Common myeloid progenitor, CD34-positive (primary cell): Measurements from ENCODE around the gene C17orf75.

ENCODE experiments used
- CTCF ChIA-PET: fragments of 350-600 bp; sonication (Branson Sonifier 250); formaldehyde crosslinking; loops from one replicate; lab custom pipeline; 2021; ENCODE audit warnings: antibody characterized with exemption; lab: Charles Lee
- POLR2A ChIA-PET: fragments of 350-600 bp; sonication (Branson Sonifier 250); formaldehyde crosslinking; loops from one replicate; lab custom pipeline; 2021; ENCODE audit warnings: antibody characterized with exemption; lab: Charles Lee
- DNase-seq, 3 donors: peaks; one replicate each; pipeline versions ENCODE4 v3.0.0 to v3.0.0-alpha.2; 2013
- H3K27ac ChIP-seq, 2 experiments: 1 replicate in 1 of 2; 2 replicates in 1 of 2; pipeline ENCODE4 v1.7.0; 2013; ENCODE audit warnings: inconsistent platforms in 2 of 2, low read length in 2 of 2, mild to moderate bottlenecking in 2 of 2, low read depth in 1 of 2, moderate library complexity in 1 of 2; ENCODE audit not compliant: severe bottlenecking in 2 of 2, insufficient read depth in 1 of 2, poor library complexity in 1 of 2
- H3K27me3 ChIP-seq, 5 experiments: replicated peaks in 2 of 5; 1 replicate in 3 of 5; 2 replicates in 2 of 5; pipeline versions ENCODE4 v1.6.1 to v1.7.0; 2013; ENCODE audit warnings: low read length in 4 of 5, mild to moderate bottlenecking in 2 of 5, moderate library complexity in 2 of 5, inconsistent platforms in 1 of 5; ENCODE audit not compliant: insufficient read depth in 5 of 5, control insufficient read depth in 4 of 5
- H3K36me3 ChIP-seq, 4 experiments: 1 replicate in 2 of 4; 2 replicates in 2 of 4; pipeline versions ENCODE4 v1.6.1 to v1.7.0; 2013; ENCODE audit warnings: low read length in 3 of 4, control low read depth in 1 of 4, mild to moderate bottlenecking in 1 of 4; ENCODE audit not compliant: control insufficient read depth in 4 of 4, insufficient read depth in 4 of 4
- H3K4me1 ChIP-seq, 4 experiments: 1 replicate in 3 of 4; 2 replicates in 1 of 4; pipeline versions ENCODE4 v1.6.1 to v1.7.1; 2013; ENCODE audit warnings: low read length in 3 of 4, mild to moderate bottlenecking in 3 of 4, control low read depth in 1 of 4, inconsistent platforms in 1 of 4, moderate library complexity in 1 of 4; ENCODE audit not compliant: control insufficient read depth in 4 of 4, insufficient read depth in 4 of 4; ENCODE audit errors: control extremely low read depth in 1 of 4
- H3K4me3 ChIP-seq, 7 experiments: 1 replicate in 4 of 7; 2 replicates in 3 of 7; pipeline versions ENCODE4 v1.5.1 to v1.7.0; 2013; ENCODE audit warnings: mild to moderate bottlenecking in 7 of 7, low read length in 6 of 7, moderate library complexity in 6 of 7, inconsistent platforms in 2 of 7, low read depth in 2 of 7, control low read depth in 1 of 7; ENCODE audit not compliant: insufficient read depth in 4 of 7, control insufficient read depth in 1 of 7; ENCODE audit errors: extremely low read depth in 1 of 7
- H3K9me3 ChIP-seq, 5 experiments: 1 replicate in 4 of 5; 2 replicates in 1 of 5; pipeline versions ENCODE4 v1.6.1 to v1.7.1; 2013; ENCODE audit warnings: low read length in 4 of 5, mild to moderate bottlenecking in 2 of 5, inconsistent platforms in 1 of 5, low read depth in 1 of 5, moderate library complexity in 1 of 5; ENCODE audit not compliant: control insufficient read depth in 4 of 5, insufficient read depth in 2 of 5; ENCODE audit errors: control extremely low read depth in 1 of 5
- WGBS: methylation state at CpG from one replicate; pipeline ENCODE4 v1.1.5; 2013; ENCODE audit not compliant: insufficient coverage; 5-methylcytosine and 5-hydroxymethylcytosine counted together

The C17orf75 gene

GRCh38 chr17:32345951-32346600 lies 4.1 kb upstream of the C17orf75 start:
- POLR2A ChIA-PET = no interaction called here
- CTCF ChIA-PET = interaction anchor here (0.8 to 1.1 kb wide), 2 partner anchors 27 to 208 kb away, joined by 3 read pairs; no protein-coding TSS in a partner anchor

GRCh38 chr17:32342603-32343325 lies 791 bp upstream of the C17orf75 start:
- peaks cover 8 to 25% (median 16%) of the 10 kb centered on the region in 4 experiments for H3K4me1 ChIP-seq
- peak in 2 of 3 donors; percentile 47 to 56 for DNase-seq
- peak overlapping the region in 6 of 7 experiments; percentile 76 to 91 (median 82) for H3K4me3 ChIP-seq
- WGBS = 90% methylated on average over 11 of the region's 14 CpGs
- H3K27me3 ChIP-seq = no peaks in the 10 kb centered on the region
- ChIA-PET POLR2A (interaction anchor here (2.0 kb wide), 1 partner anchor 8 kb away, joined by 7 read pairs; no protein-coding TSS in a partner anchor), CTCF (no interaction called here)
- peaks cover 0 to 12% (median 8%) of the 10 kb centered on the region in 4 experiments for H3K36me3 ChIP-seq
- H3K9me3 ChIP-seq = no peaks in the 10 kb centered on the region
- H3K27ac ChIP-seq = peak overlapping the region; percentile 67 to 85

More at GRCh38 chr17:32345951-32346600, 4.1 kb upstream of the C17orf75 start:
- Histone ChIP-seq H3K4me1 (peaks cover 9 to 31% (median 25%) of the 10 kb centered on the region in 4 experiments), H3K36me3 (no peaks in the 10 kb centered on the region), H3K4me3 (no peak overlapping the region), H3K9me3 (no peaks in the 10 kb centered on the region), H3K27ac (no peak overlapping the region), H3K27me3 (no peaks in the 10 kb centered on the region)
- no peak for DNase-seq
- 99% methylated on average over 9 of the region's 11 CpGs for WGBS

DNA sequence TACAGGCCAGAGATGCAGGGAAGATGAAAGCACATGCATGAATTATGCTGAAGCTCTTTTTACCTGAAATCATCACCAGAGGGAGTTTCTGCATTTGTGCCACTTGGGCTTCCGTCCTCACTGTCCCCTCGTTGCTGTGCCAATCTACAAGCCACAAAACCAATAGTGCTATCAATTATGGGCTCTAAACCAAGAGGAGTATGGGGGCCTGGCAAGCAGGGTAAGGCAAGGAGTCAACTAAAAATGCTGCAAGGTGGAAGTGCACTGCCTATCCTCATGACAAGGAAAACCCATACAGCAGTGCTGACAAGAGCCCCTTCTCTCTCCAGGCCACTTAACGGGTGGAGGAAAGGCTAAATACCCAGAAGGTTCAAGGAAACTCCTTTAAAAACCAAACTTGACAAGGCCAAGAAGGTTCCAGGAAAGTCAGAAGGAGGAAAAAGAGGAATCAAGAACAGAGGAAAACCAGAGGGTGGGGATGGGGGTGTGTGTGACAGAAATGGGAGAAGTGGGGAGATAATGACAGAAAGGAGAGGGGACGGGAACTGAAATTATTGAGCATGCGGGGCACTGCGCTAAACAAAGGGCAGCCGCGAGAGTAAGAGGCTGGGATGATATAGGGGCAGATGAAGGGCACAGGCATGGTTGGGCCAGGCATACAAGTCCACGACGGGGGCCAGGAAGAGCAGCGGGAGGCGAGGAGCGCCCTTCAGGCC lies 674 bp downstream of the C17orf75 start:
- peak overlapping the region; percentile 0 to 88 (median 77) for H3K4me3 ChIP-seq
- no peaks in the 10 kb centered on the region for H3K27me3 ChIP-seq
- 1% methylated on average over 10 of the region's 13 CpGs for WGBS
- no peaks in the 10 kb centered on the region for H3K9me3 ChIP-seq
- CTCF ChIA-PET = interaction anchor here (0.6 to 1.5 kb wide), 7 partner anchors 9 to 90 kb away, joined by 3 to 5 read pairs (median 4); no protein-coding TSS in a partner anchor
- H3K4me1 ChIP-seq = peaks cover 8 to 25% (median 16%) of the 10 kb centered on the region in 4 experiments
- H3K36me3 ChIP-seq = peaks cover 10 to 26% (median 11%) of the 10 kb centered on the region in 4 experiments
- peak overlapping the region; percentile 46 to 85 for H3K27ac ChIP-seq
- POLR2A ChIA-PET = interaction anchor here (2.0 kb wide), 1 partner anchor 9 kb away, joined by 7 read pairs; no protein-coding TSS in a partner anchor
- DNase-seq = peak; percentile 76 to 80 (median 79)

DNA sequence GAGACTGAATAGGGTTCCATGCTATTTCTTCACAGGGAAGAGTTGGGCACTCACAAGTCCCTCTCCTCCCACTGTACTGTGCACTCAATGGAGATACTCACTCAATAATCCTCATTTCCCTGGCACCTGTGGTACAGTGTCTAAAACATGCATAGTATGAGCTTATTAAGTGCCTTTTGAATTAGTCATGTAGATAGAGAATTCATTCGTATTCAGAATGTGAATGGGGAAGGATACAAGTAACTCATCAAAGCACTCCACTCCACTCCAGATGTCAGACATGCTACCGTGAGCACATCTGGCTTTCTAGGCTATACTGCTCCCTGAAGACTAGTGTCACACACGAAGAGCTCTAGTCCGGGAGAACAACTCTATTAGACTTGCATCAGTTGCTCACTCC lies 6.3 kb downstream of the C17orf75 start:
- Histone ChIP-seq H3K4me1 (peaks cover 5 to 23% (median 11%) of the 10 kb centered on the region in 4 experiments), H3K36me3 (peaks cover 20 to 45% (median 23%) of the 10 kb centered on the region in 4 experiments), H3K4me3 (no peak overlapping the region), H3K27ac (no peak overlapping the region), H3K27me3 (no peaks in the 10 kb centered on the region), H3K9me3 (no peaks in the 10 kb centered on the region)
- CTCF ChIA-PET = interaction anchor here (0.6 to 1.0 kb wide), 2 partner anchors 16 to 61 kb away, joined by 3 to 4 read pairs; no protein-coding TSS in a partner anchor
- 100% methylated on average over 1 of the region's 4 CpGs for WGBS
- no peak for DNase-seq
- POLR2A ChIA-PET = no interaction called here

- DNase-seq = no peak
- CTCF ChIA-PET = no interaction called here
- Histone ChIP-seq H3K27ac (no peak overlapping the region), H3K36me3 (peaks cover 20 to 45% (median 23%) of the 10 kb centered on the region in 4 experiments), H3K4me1 (peaks cover 5 to 28% (median 14%) of the 10 kb centered on the region in 4 experiments), H3K4me3 (no peak overlapping the region), H3K9me3 (no peaks in the 10 kb centered on the region), H3K27me3 (no peaks in the 10 kb centered on the region)
- POLR2A ChIA-PET = no interaction called here
These were observed 6.9 kb downstream of the C17orf75 start for GRCh38 chr17:32335046-32335445.

DNA sequence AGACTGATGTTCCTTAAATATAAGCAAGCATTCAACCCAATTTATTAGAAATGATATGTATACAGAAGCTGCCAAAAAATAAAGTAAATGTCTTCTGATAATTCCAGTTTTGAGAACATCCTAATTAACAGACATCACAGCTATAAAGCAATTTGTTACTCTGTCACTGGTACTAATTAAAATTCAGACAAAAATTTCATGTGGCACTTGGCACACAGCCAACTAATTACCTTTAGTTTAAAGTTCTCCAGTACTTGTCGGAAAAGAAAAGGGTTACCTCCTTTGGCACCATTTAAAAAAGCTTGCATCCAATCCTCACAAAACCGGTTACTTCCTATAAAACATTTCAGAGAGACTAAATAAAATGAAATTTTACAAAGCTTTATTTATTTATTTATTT lies 8.8 kb downstream of the C17orf75 start:
- peaks cover 5 to 36% (median 15%) of the 10 kb centered on the region in 4 experiments for H3K4me1 ChIP-seq
- 100% methylated on average over 1 of the region's 2 CpGs for WGBS
- H3K36me3 ChIP-seq = peaks cover 10 to 36% (median 23%) of the 10 kb centered on the region in 4 experiments
- no peak for DNase-seq
- H3K4me3 ChIP-seq = no peak overlapping the region
- H3K27me3 ChIP-seq = no peaks in the 10 kb centered on the region
- POLR2A ChIA-PET = no interaction called here
- CTCF ChIA-PET = interaction anchor here (1.3 kb wide), 1 partner anchor 9 kb away, joined by 4 read pairs; no protein-coding TSS in a partner anchor
- H3K27ac ChIP-seq = no peak overlapping the region
- no peaks in the 10 kb centered on the region for H3K9me3 ChIP-seq
